OCI-M2 (cell line): ENCODE measurements around the gene RPGR.
A peak's percentile ranks its signal among the peaks of the same experiment; 100 is the strongest.

ENCODE experiments used
- DNase-seq: peaks from one replicate; lab custom pipeline; 2025; ENCODE audit not compliant: unreplicated experiment; lab: John Stamatoyannopoulos, UW

Gene RPGR

DNA sequence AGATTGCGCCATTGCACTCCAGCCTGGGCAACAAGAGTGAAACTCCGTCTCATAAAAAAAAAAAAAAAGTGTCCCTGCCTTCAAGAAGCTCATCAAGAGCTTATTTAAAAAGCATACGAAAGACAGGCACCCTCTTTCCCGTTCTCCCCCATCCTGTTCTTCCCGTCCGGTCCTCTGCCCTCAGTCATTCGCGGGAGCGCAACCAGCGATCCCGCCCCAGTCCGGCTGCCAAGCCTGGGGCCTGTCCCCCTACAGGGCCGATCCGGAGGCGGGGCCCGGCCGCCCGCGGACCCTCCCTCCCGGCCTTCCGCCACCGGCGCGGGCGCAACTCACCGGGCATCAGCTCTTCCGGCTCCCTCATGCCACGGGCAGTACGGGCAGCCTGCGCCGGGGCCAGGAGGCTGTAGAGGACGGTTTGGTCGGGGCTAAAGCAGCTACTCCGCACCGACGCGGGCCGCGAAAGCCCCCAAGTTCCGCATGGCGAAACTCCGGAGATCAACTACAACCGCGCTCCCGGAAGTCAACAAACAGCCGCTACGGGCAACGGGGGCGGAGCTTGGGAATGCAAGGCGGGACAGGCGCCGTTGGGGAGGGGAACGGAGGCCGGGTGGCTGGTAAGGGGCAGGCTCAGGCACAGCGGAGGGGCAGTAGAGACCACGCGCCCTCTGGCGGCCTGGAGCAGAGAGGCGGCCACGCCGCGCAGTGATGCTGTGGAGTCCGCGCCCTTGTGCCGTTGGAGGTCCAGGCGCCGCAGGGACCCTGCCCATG lies at the start of gene RPGR:
Gene RPGR, minus strand, starts transcription at position 503 of the 768 bp plus-strand sequence. Its CDS starts 142 bp downstream, at position 361.
- peak; percentile 49 for DNase-seq

DNA sequence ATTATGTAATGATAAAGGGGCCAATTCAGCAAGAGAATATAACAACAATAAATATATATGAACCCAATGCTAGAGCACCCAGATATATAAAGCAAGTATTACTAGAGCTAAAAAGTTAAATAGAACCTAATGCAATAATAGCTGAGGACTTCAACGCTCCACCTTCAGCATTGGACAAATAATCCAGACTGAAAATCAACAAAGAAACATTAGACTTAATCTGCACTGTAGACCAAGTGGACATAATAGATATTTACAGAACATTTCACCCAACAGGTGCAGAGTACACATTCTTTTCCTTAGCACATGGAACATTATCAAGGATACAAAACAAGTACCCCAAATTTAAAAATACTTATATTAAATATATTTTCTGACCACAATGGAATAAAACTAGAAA lies 49.4 kb upstream of the RPGR start:
- DNase-seq, result no peak

DNA sequence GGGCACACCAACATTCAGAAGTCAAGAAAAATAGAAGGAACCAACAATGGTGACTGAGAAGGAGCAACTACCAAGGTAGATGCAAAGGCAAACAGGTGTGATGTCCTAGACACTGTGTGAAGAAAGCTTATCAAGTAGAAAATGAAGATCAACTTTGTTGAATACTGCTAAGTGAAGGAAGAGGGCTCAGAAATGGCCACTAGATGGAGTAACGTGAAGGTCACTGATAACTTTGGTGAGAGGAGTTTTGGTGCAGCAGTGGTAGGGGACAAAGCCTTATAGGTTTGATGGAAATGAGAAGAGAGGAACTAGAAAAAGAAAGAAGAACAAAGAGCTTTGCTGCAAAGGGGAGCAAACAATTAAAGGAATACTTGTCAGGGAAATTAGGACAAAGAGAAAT lies 48.6 kb upstream of the RPGR start:
- DNase-seq, result no peak

DNA sequence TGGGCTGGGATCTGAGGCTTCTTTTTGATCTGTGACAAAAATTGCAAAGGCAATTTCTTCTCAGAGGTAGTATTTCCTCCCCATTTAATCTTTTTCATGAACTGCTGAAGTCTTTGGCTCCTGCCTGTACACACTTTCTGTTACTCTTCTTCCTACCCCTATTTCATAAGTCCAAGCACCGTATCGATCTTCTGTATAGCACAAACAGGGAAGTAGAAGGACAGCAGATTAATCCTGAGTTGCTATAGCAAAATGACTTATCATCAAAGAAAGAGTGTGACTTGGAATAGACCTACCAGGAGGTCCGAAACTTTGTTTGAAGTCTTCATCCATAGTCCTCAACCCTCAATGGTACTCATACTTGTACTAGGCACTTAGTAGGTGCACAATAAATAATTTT lies 47.1 kb upstream of the RPGR start:
- DNase-seq, result no peak

DNA sequence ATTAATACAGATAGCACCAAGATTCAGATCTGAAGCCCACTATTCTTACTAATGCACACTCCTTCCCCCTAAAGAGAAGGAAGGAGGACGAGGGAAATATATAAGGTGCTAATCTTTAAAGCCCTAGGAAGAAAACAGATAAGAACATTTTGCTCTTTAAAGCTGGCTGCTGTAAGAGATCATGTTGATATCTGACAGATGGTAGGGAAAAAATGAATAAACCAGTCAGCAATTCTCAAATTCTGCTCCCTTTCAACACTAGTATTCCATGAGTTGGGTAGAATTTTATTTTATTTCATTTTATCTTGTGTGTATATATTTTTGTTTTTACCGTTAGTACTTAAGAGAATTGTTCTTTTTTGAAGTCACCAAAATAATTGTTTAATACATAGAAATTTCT lies 44.3 kb upstream of the RPGR start:
- no peak for DNase-seq

DNA sequence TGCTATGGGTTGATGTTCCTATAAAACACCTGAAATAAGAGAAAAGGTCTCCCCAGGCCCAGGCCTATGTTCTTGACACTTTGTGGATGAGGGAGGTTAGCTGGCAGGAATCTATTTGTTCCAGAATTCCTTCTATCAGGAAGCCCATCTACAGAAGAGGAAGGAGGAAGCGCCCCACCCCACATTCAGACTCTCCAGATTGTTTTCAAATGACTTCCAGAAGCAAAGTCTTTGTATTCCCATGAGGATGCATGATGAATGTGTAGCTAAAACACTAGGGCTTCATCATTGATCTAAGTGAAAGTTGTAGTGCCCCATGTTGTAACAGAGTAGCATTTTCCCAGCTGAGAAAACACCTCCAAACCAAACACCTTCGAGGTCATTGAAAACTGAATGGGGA lies 41.5 kb upstream of the RPGR start:
- DNase-seq, result no peak

DNA sequence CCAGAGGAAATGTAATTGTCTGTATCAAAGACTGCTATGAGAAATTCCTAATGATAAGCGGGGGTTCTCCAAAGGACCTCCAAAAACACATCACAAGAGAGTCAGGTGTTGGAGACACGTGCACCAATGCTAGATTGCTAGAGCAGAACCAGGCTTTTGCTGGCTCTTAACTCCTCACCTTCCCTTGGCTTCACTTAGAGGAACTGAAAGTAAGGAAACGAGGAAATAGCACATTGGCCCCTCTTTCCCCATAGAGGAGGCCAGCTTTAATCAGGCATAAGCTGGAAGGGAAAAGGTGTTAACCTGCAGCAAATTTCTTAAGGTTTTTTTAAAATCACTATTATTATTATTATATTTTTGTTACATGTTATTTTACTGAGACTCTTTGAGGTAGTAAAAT lies 38.6 kb upstream of the RPGR start:
- DNase-seq, result no peak

DNA sequence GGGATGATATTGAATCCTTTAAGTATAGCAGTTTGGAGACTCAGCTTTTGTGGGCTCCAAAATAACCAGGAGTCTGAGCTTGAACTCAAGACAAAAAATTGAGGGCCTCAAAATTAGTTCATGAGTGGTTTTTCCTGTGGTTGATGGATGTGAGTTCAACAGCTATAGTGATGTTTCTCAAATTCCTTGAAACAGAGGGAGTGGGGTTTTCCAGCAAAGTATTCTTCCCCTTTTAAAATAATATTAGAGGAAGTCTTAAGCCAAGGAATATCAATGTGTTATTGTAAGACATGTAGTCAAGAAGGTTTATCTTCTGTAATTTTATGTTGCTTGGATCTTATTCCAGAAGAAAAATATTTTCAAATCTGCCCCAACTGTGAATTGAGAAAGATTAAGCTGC lies 35.7 kb upstream of the RPGR start:
- no peak for DNase-seq

GRCh38 chrX:38357747-38358673 lies 30.7 kb upstream of the RPGR start:
- DNase-seq, result no peak

DNA sequence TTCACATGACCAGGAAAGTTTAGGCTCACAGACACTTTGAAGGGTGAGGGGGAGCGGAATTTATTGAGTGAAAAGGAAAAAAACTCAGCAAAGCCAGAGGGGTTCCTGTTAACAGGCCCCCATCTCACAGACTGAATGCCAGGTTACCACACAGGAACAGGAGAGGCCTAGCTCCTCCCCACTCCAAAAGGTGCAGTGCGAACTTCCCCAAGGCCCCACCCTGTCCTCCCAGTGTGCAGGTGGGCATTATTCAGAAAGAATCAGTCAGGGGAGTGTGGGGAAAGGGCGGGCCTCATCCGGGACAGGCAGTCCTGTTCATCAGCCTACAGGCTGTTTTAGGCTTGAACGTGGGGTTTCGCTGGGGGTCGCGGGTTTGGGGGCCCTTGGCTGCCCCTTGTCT lies 29.1 kb upstream of the RPGR start:
- no peak for DNase-seq

DNA sequence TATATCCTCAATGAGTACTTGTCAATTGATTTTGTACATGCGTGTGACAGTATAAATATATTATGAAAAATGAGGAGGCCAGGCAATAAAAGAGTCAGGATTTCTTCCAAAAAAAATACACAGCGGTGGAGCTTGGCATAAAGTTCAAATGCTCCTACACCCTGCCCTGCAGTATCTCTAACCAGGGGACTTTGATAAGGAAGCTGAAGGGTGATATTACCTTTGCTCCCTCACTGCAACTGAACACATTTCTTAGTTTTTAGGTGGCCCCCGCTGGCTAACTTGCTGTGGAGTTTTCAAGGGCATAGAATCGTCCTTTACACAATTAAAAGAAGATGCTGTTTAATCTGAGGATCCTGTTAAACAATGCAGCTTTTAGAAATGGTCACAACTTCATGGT lies 25.1 kb upstream of the RPGR start, which contains the start of gene OTC:
Gene OTC, plus strand, starts transcription at position 243 of the 400 bp plus-strand sequence. Its CDS starts 93 bp downstream, at position 336.
- no peak for DNase-seq

DNA sequence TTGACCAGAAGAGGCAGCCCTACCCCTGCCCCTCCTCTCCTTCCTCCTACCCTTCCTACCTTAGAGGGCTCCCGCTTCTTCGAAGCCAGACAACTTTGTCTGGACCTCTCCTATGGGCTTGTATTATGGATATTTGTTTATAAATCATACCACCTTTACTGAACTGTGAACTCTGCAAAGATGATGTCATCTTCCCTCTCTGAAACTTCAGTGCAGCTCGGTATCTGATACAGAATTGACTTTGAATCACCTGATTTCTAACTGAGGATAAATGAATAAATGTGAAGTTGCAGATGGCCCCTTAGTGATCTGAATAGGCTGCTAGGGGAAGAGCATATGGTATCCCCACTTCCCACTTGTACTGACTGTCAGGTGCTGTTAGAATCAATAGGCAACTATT lies 24.0 kb upstream of the RPGR start:
- DNase-seq, result no peak

DNA sequence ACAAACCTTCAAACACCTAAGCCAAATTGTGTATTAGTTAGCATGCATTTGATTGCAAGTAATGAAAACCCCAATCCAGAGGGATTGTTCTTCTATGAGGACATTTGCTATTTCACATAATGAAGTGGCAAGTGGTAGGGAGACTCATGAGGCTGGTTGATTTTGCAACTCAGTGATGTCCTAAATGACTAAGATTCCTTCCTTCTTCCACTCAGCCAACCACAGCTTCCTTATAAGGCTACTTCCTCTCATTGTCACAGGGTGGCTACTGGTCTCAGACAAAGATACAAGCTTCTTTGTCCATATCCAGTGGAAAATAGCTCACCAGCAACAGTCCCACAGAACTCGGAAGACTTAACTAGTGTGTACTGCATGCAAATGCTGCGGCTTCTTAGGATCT lies 19.8 kb upstream of the RPGR start:
- no peak for DNase-seq

- DNase-seq, result no peak
Observed at GRCh38 chrX:38346150-38346549, 18.8 kb upstream of the RPGR start.

GRCh38 chrX:38342853-38343778 lies 15.8 kb upstream of the RPGR start:
- no peak for DNase-seq

DNA sequence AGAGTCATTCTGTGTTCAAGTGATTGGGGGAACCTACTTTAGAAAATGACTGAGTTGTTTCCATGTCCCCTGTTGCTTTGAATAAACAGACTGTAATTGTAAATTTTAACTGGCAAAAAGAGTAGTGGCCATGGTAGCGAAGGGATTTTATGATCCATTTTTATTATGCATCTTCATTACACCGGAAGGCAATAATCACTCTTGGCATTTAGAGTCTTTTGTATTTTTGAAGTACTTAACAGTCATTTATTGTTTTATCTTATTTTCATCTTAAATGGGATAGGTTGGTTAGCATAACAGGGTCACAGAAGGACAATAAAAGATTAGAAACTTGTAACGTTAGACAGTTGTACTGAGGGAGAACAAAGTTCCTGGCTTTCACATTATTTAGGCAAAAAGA lies 14.1 kb upstream of the RPGR start:
- no peak for DNase-seq

GRCh38 chrX:38336538-38337240 lies 9.4 kb upstream of the RPGR start:
- DNase-seq, result no peak

GRCh38 chrX:38335382-38335781 lies 8.1 kb upstream of the RPGR start:
- no peak for DNase-seq

- no peak for DNase-seq
Observed at GRCh38 chrX:38332505-38332904, 5.2 kb upstream of the RPGR start.

DNA sequence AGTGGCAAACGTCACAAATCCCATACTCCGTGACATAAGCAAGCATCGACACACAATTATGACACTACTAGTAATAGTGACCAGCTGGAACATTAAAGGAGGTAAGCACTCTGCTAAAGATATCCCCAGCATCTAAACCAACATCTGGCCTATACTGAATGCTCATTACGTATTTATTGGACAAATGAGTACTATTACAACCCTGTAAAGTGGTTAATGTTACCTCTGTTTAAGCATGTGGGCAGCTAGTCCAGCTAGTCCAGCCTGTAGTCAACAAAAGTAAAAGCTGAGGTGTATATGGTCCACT lies 419 bp upstream of the RPGR start:
- DNase-seq, result no peak

DNA sequence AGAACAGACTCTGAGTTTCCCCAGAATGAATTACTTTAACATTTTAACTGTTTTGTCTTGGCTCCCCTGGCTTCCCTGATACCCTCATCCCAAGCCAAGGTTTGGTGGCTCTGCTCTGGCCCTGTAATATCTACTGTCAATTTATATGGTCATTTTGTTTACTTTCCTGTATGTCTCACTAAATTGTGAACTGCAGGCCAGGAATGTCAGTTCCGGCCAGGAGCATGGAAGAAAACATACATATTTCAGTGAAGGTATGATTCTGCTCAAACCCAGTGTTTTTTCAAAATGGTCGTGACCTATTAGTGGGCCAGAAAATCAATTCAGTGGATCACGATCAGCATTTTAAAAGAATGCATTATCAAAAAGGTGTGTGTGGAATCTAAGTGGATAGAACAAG lies 1.2 kb downstream of the RPGR start:
- no peak for DNase-seq
